GM15510 (cell line): Measurements from ENCODE around the gene QDPR.

Experiments
- POLR2A ChIP-seq: IDR thresholded peaks from 3 replicates; pipeline ENCODE4 v1.6.1; 2011; ENCODE audit warnings: borderline replicate concordance; ENCODE audit not compliant: insufficient read length; ENCODE audit errors: extremely low read depth

QDPR gene

DNA sequence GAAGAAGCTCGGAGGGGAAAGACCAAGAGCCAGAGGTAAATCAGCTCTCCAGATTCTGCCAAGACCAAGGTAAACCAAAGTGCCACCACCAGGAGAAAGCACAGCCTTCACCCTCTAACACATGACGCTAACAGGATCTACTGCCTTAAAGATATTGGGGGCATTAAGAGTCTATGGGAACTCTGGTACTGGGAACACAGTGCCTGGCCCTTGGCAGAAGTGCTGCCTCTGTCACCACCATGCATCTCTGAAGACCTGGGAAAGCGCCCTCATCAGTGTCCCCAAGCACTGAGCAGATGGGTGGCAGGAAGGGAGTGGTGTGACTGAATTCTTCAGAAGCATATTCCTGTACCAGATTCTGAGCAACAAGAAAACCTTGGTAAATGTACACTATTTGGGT lies 1.3 kb downstream of the QDPR start:
- no peak for TF ChIP-seq POLR2A

DNA sequence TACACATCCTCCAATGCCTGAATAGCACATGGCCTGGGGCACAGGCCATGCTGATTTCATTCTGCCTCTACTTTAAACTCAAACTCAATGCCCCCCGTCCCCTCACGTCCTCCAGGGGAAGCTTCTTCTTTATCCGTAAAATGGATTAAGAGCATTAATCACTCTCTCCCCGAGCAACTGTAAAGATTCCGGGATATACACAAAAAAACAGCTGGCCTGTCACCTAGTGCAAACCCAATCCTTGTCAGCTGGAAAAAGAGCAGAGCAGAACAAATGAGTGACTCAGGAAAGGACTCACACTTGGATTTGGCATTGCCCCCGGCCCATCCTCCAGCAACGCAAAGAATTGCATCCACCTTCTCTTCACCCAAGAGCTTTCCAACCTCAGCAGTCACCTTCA lies 7.8 kb downstream of the QDPR start:
- TF ChIP-seq POLR2A: no peak

- TF ChIP-seq POLR2A: no peak
Observed at GRCh38 chr4:17502756-17503155, 9.1 kb downstream of the QDPR start.

- no peak for TF ChIP-seq POLR2A
Observed at GRCh38 chr4:17500574-17500973, 11.3 kb downstream of the QDPR start.

DNA sequence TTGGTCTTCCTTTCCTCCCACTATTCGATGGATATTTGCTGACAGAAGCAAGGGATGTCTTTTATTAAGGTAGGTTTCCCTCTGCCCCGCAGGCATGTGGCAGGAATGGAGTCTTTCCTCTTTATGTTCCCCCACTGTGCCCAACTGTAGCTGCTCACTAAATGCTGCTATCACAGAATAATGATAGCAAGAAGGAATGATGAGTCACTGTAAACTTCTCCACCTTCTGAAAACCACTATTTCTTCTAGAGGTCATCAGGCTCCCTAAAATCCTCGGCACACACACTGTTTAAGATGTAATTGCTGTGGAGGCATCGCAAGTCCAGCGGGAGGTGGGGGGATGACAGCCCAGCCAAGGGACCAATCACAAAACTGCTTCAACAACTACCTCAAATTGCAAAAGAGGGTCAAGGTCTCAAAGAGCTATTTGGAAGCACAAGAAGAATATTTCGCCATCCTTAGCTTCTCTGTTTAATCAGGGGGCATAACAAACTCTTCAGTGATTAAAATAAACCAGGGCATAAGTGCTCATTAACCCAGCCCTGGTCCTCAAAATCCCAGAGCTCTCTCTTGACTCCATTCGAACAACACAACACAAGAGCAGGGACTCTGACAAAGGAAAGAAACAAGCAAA lies 13.9 kb downstream of the QDPR start:
- TF ChIP-seq POLR2A: no peak

DNA sequence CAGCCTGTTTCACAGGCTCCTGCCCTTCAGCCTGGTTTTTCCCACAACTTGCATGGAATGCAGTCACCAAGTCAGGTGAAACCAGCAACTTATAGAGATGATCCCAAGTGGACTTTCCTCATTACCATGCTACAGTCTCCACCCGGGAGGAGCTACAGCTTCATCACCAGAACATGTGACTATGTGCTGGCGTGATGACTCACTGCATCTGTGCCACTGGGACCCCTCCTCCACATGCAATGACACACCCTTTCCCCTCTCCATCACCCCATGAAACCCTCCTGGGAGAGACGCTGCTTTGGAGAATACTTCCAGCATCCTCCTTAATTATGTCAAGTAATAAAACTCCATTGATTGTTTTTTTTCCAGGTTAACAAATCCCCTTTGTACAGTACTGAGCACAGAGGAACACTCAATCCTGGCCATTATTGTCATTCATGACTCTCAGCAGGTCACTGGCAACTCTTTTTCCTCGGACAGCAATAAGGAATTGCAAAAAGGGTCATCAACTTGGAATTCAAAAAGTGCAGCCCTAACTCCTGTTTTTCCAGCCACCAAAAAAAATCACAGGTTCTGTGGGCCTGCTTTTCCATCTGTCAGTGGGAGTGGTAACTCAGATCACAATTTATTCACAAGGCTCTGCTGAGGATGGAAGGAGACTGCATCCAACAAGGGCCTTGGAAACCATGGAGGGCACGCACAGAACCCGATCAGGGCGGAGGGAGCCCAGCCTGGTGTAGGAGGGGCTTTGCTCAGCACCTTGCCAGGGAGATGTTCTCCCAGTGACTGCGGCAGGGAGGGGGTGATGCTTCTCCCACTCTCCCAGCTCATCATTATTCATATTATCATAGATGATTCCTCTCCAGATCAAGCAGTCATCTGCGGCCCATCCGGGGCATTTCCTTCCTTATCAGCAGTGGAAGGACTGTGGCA lies 17.4 kb downstream of the QDPR start:
- no peak for TF ChIP-seq POLR2A

DNA sequence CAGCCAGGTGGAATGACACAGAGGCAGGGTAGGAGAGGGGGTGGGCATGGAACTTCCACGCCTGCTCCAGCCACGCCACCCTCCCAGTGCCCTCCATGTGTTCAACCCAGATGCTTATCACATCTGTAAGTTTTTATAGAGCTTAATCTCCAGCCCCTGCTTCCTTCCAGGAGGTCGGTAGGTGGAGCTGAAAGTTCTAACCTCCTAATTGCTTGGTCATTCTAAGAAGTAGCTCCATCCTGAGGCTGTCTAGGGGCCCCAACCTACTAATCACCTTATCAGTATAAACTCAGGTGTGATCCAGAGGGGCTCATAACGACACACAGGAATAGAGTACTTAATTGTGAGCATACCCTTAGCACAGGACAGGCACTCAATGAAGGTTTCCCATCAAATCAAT lies 18.3 kb downstream of the QDPR start:
- no peak for TF ChIP-seq POLR2A

DNA sequence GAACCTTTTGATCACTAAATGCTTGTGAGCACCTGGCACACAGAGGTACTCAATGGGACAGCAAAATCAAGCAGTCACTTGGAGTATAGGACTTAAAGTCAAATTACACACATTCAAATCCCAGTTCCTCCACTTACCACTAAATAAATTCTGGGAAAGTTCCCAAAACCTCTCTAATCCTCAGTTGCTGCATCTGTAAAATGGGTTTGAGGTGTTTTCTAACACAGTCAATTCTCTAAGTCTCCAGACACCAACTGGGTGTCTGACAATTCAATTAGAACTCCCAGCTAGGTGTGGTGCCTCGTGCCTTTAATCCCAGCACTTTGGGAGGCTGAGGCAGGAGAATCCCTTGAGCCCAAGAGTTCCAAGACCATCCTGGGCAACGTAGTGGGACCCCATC lies 19.0 kb downstream of the QDPR start:
- no peak for TF ChIP-seq POLR2A

GRCh38 chr4:17492058-17492741 lies 19.7 kb downstream of the QDPR start:
- no peak for TF ChIP-seq POLR2A

DNA sequence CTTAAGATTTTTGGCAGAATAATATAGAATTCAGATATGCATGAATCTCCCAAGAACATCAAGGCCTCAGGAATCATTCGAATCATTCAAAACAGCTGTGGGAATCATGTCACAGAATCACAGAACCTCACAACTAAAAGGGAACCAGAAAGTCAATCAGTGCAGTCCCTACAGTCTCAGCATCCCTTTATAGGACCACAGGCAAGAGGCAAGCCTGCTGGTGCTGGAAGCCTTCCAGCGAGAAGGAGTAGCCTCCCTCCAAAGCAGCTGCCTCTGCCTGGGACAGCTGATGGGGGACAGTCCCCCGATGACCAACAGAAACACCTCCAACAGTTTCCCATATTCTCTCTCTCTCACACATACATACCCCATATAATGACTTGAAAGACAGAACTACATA lies 20.7 kb downstream of the QDPR start:
- TF ChIP-seq POLR2A: no peak

DNA sequence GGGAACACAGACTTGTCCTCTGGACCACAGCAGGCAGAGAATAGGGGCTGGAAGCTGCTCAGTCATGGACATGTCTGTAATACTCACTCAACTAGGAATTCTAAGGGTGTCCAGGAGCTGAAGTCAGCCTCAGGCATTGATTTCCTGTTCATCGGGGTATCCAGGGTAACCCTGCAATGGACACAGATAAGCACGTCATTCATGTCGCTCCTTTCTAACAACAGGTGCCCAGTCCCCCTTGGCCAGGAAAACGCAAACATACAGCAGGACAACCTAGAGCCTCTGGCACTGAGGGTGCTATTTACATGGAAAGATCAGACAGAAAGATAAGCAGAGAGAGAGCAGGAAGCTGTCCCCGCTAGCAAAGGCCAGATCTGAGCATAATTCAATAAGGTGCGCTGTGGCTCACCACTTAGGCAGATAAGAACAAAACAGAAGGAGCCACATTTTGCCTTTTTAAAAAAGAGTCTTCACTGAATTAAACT lies 21.3 kb downstream of the QDPR start:
- TF ChIP-seq POLR2A: no peak

DNA sequence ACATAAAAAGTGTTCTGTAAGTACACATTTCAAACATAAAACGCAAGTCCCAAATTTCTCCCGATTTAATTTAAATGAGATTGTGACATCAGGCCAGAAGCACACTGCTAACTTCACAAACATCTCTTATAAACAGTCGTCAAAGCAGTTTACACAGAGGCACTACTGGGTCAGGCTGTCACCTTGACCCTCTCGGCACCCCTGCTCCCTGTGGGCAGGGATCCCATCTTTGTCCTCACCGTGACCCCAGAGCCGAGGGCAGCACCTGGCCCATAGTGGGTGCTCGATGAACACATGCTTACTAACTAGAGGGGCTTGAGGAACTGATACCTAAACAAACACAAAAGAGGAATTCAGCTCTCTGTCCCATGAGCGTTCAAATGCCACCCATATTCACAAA lies 22.2 kb downstream of the QDPR start:
- TF ChIP-seq POLR2A: no peak

DNA sequence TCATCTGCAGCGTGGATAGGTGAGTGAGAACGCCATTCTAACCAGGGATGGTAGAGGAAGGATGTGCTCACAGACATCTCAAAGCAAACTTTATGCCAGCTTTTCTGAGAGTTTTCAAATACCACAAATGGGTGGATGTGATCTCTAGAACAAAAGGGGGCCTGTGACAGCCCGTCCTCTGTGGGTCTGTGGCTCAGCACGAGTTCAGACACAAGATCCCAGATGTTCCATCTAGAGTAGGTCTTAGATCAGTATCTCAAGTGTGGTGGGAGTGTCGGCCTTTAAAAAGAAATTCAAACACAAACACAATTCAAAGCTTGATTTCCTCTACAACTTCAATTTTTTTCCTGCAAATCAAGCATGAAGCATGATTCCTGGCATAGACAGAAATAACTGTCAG lies 22.8 kb downstream of the QDPR start:
- TF ChIP-seq POLR2A: no peak

- no peak for TF ChIP-seq POLR2A
Observed at GRCh38 chr4:17482716-17483115, 29.2 kb downstream of the QDPR start.

DNA sequence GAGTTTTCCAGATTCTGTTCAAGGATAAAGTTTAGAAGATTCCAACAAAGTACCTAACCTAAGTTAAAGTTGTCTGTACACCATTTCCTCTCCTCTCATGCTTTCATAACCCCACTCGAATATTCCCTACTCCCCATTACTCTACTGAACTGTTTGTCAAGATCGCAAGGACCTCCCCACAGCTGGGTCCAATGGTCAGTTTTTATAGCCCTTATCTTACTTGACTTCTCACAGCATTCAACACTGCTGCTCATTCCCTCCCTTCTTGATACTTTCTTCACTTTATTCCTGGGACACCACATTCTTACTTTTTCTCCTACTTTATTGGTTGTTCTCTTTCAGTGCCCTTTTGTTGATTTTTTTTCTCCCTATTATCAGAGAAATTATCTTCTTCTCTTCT lies 30.9 kb downstream of the QDPR start:
- TF ChIP-seq POLR2A: no peak
